Measurements from ENCODE around the gene DUS2. TPM values are rescaled to one million over a fixed set of nuclear protein-coding genes. Genes with fewer than 3 reads are reported as not detected.
"Not testable (repeated sequence)": the region's sequence is repeated elsewhere in the genome, so short reads cannot be mapped to it uniquely, and the experiment has no call there.

The DUS2 gene
- total RNA-seq, 1 donor from 2014 or later = 22.9 TPM

- TF ChIP-seq EZH2 (IDR thresholded peaks at IDR 0.05) = no peak
- TF ChIP-seq EZH2phosphoT487 (IDR thresholded peaks at IDR 0.05) = no peak
- H3K79me2 ChIP-seq (ENCODE audit: low read depth) = peaks cover 99% of the 10 kb centered on the region
- no peak overlapping the region for H3K27ac ChIP-seq
- Mint-ChIP-seq H3K27ac (no peak overlapping the region), H3K4me1 (no peaks in the 10 kb centered on the region), H3K27me3 (ENCODE audit: insufficient read depth, low read depth) (no peaks in the 10 kb centered on the region), H3K9me3 (peaks cover 61% of the 10 kb centered on the region), H3K36me3 (peaks cover 28% of the 10 kb centered on the region), H3K4me3 (no peak overlapping the region)
- no peaks in the 10 kb centered on the region for H3K27me3 ChIP-seq
- no peak overlapping the region for H3K9ac ChIP-seq
- DNase-seq (ENCODE audit: low spot score) = no peak
- no peaks in the 10 kb centered on the region for H3K36me3 ChIP-seq
- H3F3A ChIP-seq (ENCODE audit: low read depth) = peaks cover 4% of the 10 kb centered on the region
- H2AFZ ChIP-seq (replicated peaks) = no peak overlapping the region
- peaks cover 23% of the 10 kb centered on the region for H3K9me3 ChIP-seq (ENCODE audit: low read depth)
- H3K4me2 ChIP-seq = no peak overlapping the region
- no peak overlapping the region for H3K4me3 ChIP-seq
- no peaks in the 10 kb centered on the region for H3K4me1 ChIP-seq
- H4K20me1 ChIP-seq (ENCODE audit: low read depth) = peaks cover 8% of the 10 kb centered on the region
Observed at GRCh38 chr16:68111379-68111778, 88.3 kb downstream of the DUS2 start.

GRCh38 chr16:68113059-68113761 is 90.1 kb downstream of the DUS2 start:
- TF ChIP-seq CTCF (IDR thresholded peaks at IDR 0.05) (no peak), EZH2 (IDR thresholded peaks at IDR 0.05) (no peak), EZH2phosphoT487 (IDR thresholded peaks at IDR 0.05) (no peak)
- H3K36me3 ChIP-seq = no peaks in the 10 kb centered on the region
- peaks cover 18% of the 10 kb centered on the region for H3K9me3 ChIP-seq (ENCODE audit: low read depth)
- H3K9ac ChIP-seq = no peak overlapping the region
- H3K4me1 ChIP-seq = no peaks in the 10 kb centered on the region
- no peak overlapping the region for H2AFZ ChIP-seq (replicated peaks)
- H4K20me1 ChIP-seq (ENCODE audit: low read depth) = peaks cover 21% of the 10 kb centered on the region
- peaks cover 4% of the 10 kb centered on the region for H3F3A ChIP-seq (ENCODE audit: low read depth)
- peaks cover 48% of the 10 kb centered on the region for H3K9me3 Mint-ChIP-seq
- no peaks in the 10 kb centered on the region for H3K4me1 Mint-ChIP-seq
- H3K4me2 ChIP-seq = no peak overlapping the region
- no peak overlapping the region for H3K4me3 ChIP-seq
- H3K27ac ChIP-seq = no peak overlapping the region
- no peak for DNase-seq (ENCODE audit: low spot score)
- H3K79me2 ChIP-seq (ENCODE audit: low read depth) = peaks cover 99% of the 10 kb centered on the region
- H3K27ac Mint-ChIP-seq = no peak overlapping the region
- peaks cover 28% of the 10 kb centered on the region for H3K36me3 Mint-ChIP-seq
- no peak overlapping the region for H3K4me3 Mint-ChIP-seq
- H3K27me3 ChIP-seq = no peaks in the 10 kb centered on the region
- H3K27me3 Mint-ChIP-seq (ENCODE audit: insufficient read depth, low read depth) = no peaks in the 10 kb centered on the region

GRCh38 chr16:68113765-68114240 is 90.7 kb downstream of the DUS2 start:
- peaks cover 24% of the 10 kb centered on the region for H4K20me1 ChIP-seq (ENCODE audit: low read depth)
- H3K4me3 ChIP-seq = no peak overlapping the region
- peaks cover 99% of the 10 kb centered on the region for H3K79me2 ChIP-seq (ENCODE audit: low read depth)
- Mint-ChIP-seq H3K27me3 (ENCODE audit: insufficient read depth, low read depth) (no peaks in the 10 kb centered on the region), H3K9me3 (peaks cover 42% of the 10 kb centered on the region), H3K4me3 (no peak overlapping the region), H3K36me3 (peaks cover 28% of the 10 kb centered on the region), H3K27ac (no peak overlapping the region), H3K4me1 (no peaks in the 10 kb centered on the region)
- H3K36me3 ChIP-seq = no peaks in the 10 kb centered on the region
- H3K4me1 ChIP-seq = no peaks in the 10 kb centered on the region
- H2AFZ ChIP-seq (replicated peaks) = no peak overlapping the region
- no peak for TF ChIP-seq EZH2 (IDR thresholded peaks at IDR 0.05)
- TF ChIP-seq EZH2phosphoT487 (IDR thresholded peaks at IDR 0.05) = no peak
- no peak for TF ChIP-seq CTCF (IDR thresholded peaks at IDR 0.05)
- peaks cover 12% of the 10 kb centered on the region for H3K9me3 ChIP-seq (ENCODE audit: low read depth)
- H3K27ac ChIP-seq = no peak overlapping the region
- no peak overlapping the region for H3K4me2 ChIP-seq
- H3F3A ChIP-seq (ENCODE audit: low read depth) = peaks cover 4% of the 10 kb centered on the region
- no peak for DNase-seq (ENCODE audit: low spot score)
- no peaks in the 10 kb centered on the region for H3K27me3 ChIP-seq
- no peak overlapping the region for H3K9ac ChIP-seq

- not testable (repeated sequence) for H3K4me3 Mint-ChIP-seq; H3K4me2 ChIP-seq; H3F3A ChIP-seq (ENCODE audit: low read depth); H3K4me1 ChIP-seq; H3K4me1 Mint-ChIP-seq; H2AFZ ChIP-seq (replicated peaks); H3K27ac Mint-ChIP-seq; H3K27me3 Mint-ChIP-seq (ENCODE audit: insufficient read depth, low read depth); H3K4me3 ChIP-seq; H3K27ac ChIP-seq; H3K9me3 ChIP-seq (ENCODE audit: low read depth); H3K9ac ChIP-seq; H3K27me3 ChIP-seq; H3K36me3 ChIP-seq; DNase-seq (ENCODE audit: low spot score)
- H4K20me1 ChIP-seq (ENCODE audit: low read depth) = peaks cover 34% of the 10 kb centered on the region
- peaks cover 18% of the 10 kb centered on the region for H3K36me3 Mint-ChIP-seq
- peaks cover 99% of the 10 kb centered on the region for H3K79me2 ChIP-seq (ENCODE audit: low read depth)
- H3K9me3 Mint-ChIP-seq = peaks cover 30% of the 10 kb centered on the region
Observed at GRCh38 chr16:68114939-68115338, 91.9 kb downstream of the DUS2 start.
